GM20431 (cell line): Measurements from ENCODE around the gene U2AF2.

ENCODE experiments used
- in situ Hi-C: fragments of 300-500 bp; cut with MseI, MboI; formaldehyde crosslinking; loops from one replicate; pipeline ENCODE4 v1.15.0; 2020; ENCODE audit warnings: low sequenced_read_pairs; ENCODE audit not compliant: unreplicated experiment

Gene U2AF2

GRCh38 chr19:55654323-55654867 lies 440 bp upstream of the U2AF2 start:
- in situ Hi-C loops = no loop called here

- in situ Hi-C loops = no loop called here
Measured at GRCh38 chr19:55655648-55656040, 809 bp downstream of the U2AF2 start.

GRCh38 chr19:55656552-55656951 lies 1.7 kb downstream of the U2AF2 start:
- in situ Hi-C loops = no loop called here

GRCh38 chr19:55656988-55657747 lies 2.3 kb downstream of the U2AF2 start:
- in situ Hi-C loops = no loop called here

- in situ Hi-C loops = no loop called here
Measured at GRCh38 chr19:55658846-55659459, 4.1 kb downstream of the U2AF2 start.

- in situ Hi-C loops = no loop called here
Measured at GRCh38 chr19:55659822-55660221, 5.0 kb downstream of the U2AF2 start.

- in situ Hi-C loops = no loop called here
Measured at GRCh38 chr19:55660404-55660803, 5.6 kb downstream of the U2AF2 start.

GRCh38 chr19:55660991-55661390 lies 6.2 kb downstream of the U2AF2 start:
- in situ Hi-C loops = no loop called here

GRCh38 chr19:55661826-55662225 lies 7.0 kb downstream of the U2AF2 start:
- in situ Hi-C loops = no loop called here

GRCh38 chr19:55663846-55664536 lies 9.2 kb downstream of the U2AF2 start:
- in situ Hi-C loops = no loop called here

GRCh38 chr19:55666343-55667005 lies 11.6 kb downstream of the U2AF2 start:
- in situ Hi-C loops = no loop called here

- in situ Hi-C loops = no loop called here
Measured at GRCh38 chr19:55667006-55667381, 12.2 kb downstream of the U2AF2 start.

GRCh38 chr19:55667511-55667910 lies 12.7 kb downstream of the U2AF2 start:
- in situ Hi-C loops = no loop called here

GRCh38 chr19:55667958-55668357 lies 13.1 kb downstream of the U2AF2 start:
- in situ Hi-C loops = no loop called here

- in situ Hi-C loops = no loop called here
Measured at GRCh38 chr19:55668603-55669348, 13.9 kb downstream of the U2AF2 start.

- in situ Hi-C loops = no loop called here
Measured at GRCh38 chr19:55669418-55670279, 14.8 kb downstream of the U2AF2 start.

- in situ Hi-C loops = no loop called here
Measured at GRCh38 chr19:55670280-55671053, 15.6 kb downstream of the U2AF2 start.

GRCh38 chr19:55671054-55671378 lies 16.2 kb downstream of the U2AF2 start:
- in situ Hi-C loops = no loop called here
